ENCODE data around the gene LLGL2. TPM values are rescaled to one million over a fixed set of nuclear protein-coding genes. Genes with fewer than 3 reads are reported as not detected.
"Not testable (repeated sequence)": the region's sequence is repeated elsewhere in the genome, so short reads cannot be mapped to it uniquely, and the experiment has no call there.

Gene LLGL2
- 14.8 and 21.9 TPM in 2 replicates for total RNA-seq

GRCh38 chr17:75524970-75525805, at the start of gene LLGL2:
Gene LLGL2 (plus strand): TSS chr17:75525697. CDS start chr17:75543427, 17,730 bp downstream.
- DNase-seq = peak; percentile 50

- DNase-seq = peak; percentile 52
Observed at GRCh38 chr17:75475851-75476250, 49.6 kb upstream of the LLGL2 start.

GRCh38 chr17:75476271-75476671, 49.2 kb upstream of the LLGL2 start:
- DNase-seq = no peak

GRCh38 chr17:75476752-75477489, 48.6 kb upstream of the LLGL2 start:
- DNase-seq = no peak

DNA sequence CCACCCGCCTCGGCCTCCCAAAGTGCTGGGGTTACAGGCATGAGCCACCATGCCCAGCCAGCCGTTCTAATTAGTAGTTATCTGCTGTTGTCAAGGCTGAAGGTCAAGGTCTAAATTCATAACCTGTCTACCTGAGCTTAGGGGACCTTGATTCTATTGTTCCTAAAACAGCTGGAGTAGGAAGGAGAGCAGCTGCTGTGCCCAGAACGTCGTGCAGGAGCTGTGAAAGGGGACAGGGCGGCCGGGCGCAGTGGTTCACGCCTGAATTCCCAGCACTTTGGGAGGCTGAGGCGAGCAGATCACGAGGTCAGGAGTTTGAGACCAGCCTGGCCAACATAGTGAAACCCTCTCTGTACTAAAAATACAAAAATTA, 48.0 kb upstream of the LLGL2 start:
- not testable (repeated sequence) for DNase-seq

DNA sequence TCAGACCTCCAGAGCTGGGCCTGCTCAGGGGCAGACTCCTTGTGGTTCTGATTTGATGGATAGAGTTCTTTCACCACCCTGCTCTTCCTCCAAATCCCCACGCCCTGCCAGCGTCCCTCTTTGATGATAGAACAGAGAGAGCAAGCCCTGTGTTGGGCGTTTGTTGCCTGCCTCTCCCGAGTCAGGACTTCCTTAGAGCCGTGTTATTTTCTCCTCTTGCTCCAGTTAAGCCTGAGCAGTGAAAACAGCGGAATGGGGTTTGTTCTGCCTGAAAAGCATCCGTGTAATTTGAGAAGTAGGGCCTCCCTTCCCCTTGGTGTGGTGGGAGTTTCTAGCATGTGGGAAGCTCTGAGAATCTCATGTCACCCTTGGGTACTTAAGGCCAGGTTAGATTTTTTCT, 47.0 kb upstream of the LLGL2 start:
- DNase-seq = no peak

DNA sequence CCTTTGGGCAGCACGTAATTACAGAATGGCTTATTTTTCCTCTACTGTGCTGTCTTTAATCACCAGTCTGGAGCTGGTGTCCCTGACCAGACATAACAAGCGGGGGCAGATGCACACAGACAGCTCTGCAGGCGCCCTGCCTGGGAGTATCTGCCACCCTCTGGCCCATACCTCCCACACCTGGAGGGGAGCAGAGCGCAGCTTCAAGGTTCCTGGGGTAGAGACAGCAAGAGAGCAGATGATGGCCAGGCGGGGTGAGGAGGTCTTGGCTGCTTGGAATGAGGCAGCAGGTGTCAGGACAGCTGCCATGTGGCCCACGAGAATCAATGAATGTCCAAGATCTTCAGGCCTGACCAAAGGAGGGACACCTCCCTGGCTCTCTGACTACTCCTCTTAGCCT, 45.2 kb upstream of the LLGL2 start:
- no peak for DNase-seq

GRCh38 chr17:75481194-75482068, 44.1 kb upstream of the LLGL2 start:
- DNase-seq = no peak

DNA sequence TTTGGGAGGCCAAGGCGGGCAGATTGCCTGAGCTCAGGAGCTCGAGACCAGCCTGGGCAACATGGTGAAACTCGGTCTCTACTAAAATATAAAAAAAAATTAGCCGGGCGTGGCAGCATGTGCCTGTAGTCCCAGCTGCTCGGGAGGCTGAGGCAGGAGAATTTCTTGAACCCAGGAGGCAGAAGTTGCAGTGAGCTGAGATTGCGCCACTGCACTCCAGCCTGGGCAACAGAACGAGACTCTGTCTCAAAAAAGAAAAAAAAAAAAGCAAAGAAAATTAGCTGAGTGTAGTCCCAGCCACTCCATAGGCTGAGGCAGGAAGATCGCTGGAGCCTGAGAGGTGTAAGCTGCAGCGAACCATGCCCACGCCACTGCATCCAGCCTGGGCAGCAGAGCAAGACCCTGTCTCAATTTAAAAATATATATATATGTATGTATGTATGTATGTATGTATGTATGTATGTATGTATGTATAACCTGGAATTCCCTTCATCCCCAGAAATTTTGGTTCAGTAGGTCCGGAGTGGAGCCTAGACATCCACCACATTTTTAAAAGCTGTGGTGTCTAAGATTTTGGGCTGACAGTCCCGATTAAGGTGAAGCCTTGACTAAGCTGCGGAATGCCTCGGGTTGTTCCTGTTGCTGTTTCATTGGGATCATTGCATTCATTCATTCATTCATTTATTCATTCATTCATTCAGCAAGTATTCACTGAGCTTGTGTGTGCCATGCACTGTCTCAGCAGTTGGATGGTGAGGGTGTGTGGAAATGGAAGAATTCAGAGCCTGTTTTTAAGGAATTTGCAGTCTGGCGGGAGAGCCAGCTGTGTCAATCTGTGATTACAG, 43.2 kb upstream of the LLGL2 start:
- no peak for DNase-seq

- no peak for DNase-seq
Observed at GRCh38 chr17:75485688-75486087, 39.8 kb upstream of the LLGL2 start.

GRCh38 chr17:75486151-75486550, 39.3 kb upstream of the LLGL2 start:
- no peak for DNase-seq

DNA sequence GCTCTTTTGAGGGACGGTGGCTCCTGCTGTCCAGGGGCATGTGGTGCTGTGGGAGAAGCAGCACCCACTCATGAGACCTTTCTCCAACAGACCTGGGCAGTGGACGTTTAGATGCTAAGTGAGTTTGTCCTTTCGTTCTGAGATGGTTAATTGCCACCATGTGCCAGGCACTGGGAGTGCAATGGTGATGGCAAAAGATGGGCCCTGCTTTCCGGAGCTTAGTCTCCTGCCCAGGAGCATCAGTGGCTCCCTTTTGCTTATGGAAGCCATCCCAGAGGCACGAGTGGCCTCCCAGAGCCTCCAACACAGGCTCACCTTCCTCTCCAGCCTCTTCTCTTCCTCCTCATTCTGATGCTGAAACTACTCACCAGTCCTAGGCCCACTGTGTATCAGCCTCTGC, 38.5 kb upstream of the LLGL2 start:
- no peak for DNase-seq

- peak; percentile 60 for DNase-seq
Observed at GRCh38 chr17:75487351-75488070, 38.0 kb upstream of the LLGL2 start.

DNA sequence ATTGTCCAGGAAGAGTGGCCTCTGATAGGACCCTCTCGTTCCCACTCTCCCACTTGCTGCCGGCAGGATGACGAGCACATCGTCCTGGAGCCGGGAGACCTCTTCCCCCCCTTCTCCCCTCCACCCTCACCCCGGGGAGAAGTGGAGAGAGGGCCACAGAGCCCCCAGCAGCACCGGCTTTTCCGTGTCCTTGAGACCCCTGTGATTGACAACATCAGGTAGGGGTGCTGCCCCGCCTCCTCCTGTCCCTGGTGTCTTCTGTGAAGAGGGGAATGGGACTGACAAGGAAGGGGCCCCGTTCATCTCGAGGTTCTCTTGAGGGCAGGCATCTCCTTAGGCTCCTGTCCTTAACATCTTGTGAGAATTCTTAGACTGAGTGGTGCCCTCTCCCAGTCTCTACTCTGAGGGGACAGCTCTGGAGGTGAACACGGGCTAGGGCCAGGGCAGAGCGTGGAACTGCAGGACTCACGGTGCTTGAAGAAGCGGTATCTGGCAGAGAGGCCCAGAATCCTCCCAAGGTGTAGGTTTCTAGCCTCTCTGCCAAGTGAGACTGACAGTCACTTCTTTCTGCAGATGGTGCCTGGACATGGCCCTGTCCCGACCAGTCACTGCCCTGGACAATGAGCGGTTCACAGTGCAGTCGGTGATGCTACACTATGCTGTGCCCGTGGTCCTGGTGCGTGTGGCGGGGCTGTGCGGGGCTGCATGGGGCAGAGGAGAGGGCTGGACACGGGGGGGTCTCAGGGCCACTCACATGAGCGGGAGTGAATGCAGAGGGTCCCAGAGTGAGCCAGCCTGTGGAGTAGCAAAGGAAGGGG, 36.6 kb upstream of the LLGL2 start:
- DNase-seq = no peak

- no peak for DNase-seq
Observed at GRCh38 chr17:75489511-75489955, 36.0 kb upstream of the LLGL2 start.

DNA sequence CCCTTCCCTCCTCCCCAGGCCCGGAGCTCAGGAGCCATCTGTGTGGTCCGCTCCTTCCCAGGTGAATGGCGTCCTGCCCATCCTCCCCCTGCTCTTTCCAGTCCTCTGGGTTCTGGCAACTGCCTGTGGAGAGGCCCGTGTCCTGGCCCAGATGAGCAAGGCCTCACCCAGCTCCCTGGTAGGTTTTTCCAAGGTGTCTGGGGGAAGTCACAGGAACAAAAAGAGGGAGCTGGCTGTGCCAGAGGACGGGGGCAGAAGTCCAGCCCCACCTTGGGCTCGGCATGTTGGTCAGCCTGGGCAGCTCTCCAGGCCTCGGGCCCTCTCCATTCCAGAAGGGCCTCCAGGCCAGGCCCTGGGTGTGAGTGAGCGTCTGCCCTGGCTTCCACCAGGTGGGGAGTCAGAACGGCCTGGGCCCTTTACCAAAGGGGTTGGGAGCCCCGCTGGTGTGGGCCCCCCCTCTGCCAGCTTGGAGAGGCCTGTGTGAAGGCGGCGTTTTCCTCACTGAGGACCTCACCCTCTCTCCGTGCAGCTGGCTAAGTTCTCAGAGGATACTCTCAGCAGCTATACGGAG, 35.2 kb upstream of the LLGL2 start:
- no peak for DNase-seq

GRCh38 chr17:75490953-75491649, 34.4 kb upstream of the LLGL2 start:
- DNase-seq = no peak

DNA sequence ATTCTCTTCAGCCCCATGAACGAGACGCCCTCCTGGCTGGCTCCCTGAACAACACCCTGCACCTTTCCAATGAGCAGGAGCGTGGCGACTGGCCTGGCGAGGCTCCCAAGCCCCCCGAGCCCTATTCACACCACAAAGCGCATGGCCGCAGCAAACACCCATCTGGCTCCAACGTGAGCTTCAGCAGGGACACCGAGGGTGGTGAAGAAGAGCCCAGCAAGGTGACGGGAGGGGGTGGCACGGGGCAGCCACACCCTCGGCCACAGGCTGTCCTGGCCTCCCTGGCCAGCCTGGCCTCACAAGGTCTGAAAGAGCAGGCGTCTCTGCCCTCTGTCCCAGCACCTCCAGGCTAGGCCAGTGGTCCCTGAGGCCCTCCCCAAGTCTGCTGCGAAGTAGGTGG, 33.8 kb upstream of the LLGL2 start:
- DNase-seq = no peak

DNA sequence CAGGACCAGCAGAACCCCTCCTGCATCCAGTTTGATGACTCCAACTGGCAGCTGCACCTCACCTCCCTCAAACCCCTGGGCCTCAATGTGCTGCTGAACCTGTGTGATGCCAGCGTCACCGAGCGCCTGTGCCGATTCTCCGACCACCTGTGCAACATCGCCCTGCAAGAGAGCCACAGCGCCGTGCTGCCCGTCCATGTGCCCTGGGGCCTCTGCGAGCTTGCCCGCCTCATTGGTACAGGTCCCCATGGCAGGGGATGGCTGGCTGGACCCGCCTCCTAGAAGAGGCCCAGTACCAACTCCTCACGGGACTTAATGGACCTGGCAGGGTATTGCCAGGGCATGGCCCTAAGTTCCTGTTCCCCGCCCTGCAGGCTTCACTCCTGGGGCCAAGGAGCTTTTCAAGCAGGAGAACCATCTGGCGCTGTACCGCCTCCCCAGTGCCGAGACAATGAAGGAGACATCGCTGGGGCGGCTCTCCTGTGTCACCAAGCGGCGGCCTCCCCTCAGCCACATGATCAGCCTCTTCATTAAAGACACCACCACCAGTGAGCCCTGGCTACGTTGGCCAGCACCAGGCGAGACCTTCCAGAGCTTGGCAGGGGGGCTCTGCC, 32.8 kb upstream of the LLGL2 start:
- no peak for DNase-seq
